SK-N-SH (cell line): ENCODE results near the gene NUTM2A.
"Not testable (repeated sequence)": the region's sequence is repeated elsewhere in the genome, so short reads cannot be mapped to it uniquely, and the experiment has no call there.

Experiments
- MEF2A ChIP-seq: IDR thresholded peaks from 2 replicates; pipeline ENCODE4 v1.4.0; 2012; ENCODE audit warnings: low read depth, borderline replicate concordance
- USF1 ChIP-seq: IDR thresholded peaks from 2 replicates; pipeline ENCODE4 v1.4.0; 2012; ENCODE audit warnings: low read depth, borderline replicate concordance

- not testable (repeated sequence) for TF ChIP-seq MEF2A, USF1
These were observed 12.0 kb upstream of the NUTM2A start for GRCh38 chr10:87213150-87213765.
